Panc1 (cell line): ENCODE results near the gene STX3. TPM values are rescaled to one million over a fixed set of nuclear protein-coding genes. Genes with fewer than 3 reads are reported as not detected.

Experiments
- ATAC-seq: fragments of 200-7000 bp; cut with Tn5 transposase; 2 replicates; pipeline ENCODE4 v1.9.1; 2020; ENCODE audit warnings: mild to moderate bottlenecking, moderate library complexity
- BruUV-seq: library from RNA; stranded (reverse); fragments of 400-500 nt; replicated peaks from 2 replicates; lab custom pipeline; 2021; lab: Mats Ljungman, UMichigan
- CTCF ChIA-PET: fragments of 300-600 bp; sonication (Branson Sonifier 250); formaldehyde crosslinking; loops from one replicate; lab custom pipeline; 2022; ENCODE audit warnings: antibody characterized with exemption; lab: Charles Lee
- POLR2A ChIA-PET: fragments of 300-600 bp; sonication (Branson Sonifier 250); formaldehyde crosslinking; loops from one replicate; lab custom pipeline; 2022; ENCODE audit warnings: antibody characterized with exemption; lab: Charles Lee
- DNase-seq: peaks from one replicate; pipeline ENCODE4 v3.0.0-alpha.2; 2010; ENCODE audit warnings: low read depth, low spot score
- H3K27ac ChIP-seq: 2 replicates; pipeline ENCODE4 v1.5.1; 2011; ENCODE audit warnings: mild to moderate bottlenecking, low read length, inconsistent platforms
- H3K27me3 ChIP-seq: fragments of 200-500 bp; sonication (Bioruptor generic); 2 replicates; pipeline ENCODE4 v1.6.0; 2014; ENCODE audit warnings: low read length, inconsistent platforms; ENCODE audit not compliant: control insufficient read depth, insufficient read depth
- H3K36me3 ChIP-seq: fragments of 200-500 bp; sonication (Bioruptor generic); 2 replicates; pipeline ENCODE4 v1.5.1; 2014; ENCODE audit warnings: inconsistent platforms, mild to moderate bottlenecking, low read length, moderate library complexity; ENCODE audit not compliant: control insufficient read depth, insufficient read depth
- H3K4me1 ChIP-seq: 2 replicates; pipeline ENCODE4 v1.5.1; 2011; ENCODE audit warnings: inconsistent platforms, mild to moderate bottlenecking, low read length, moderate library complexity; ENCODE audit not compliant: control insufficient read depth, insufficient read depth
- H3K4me3 ChIP-seq, 2 experiments: 2 replicates each; pipeline ENCODE4 v1.5.1; 2011 to 2012; ENCODE audit warnings: low read depth in 2 of 2, low read length in 2 of 2, mild to moderate bottlenecking in 2 of 2, inconsistent platforms in 1 of 2, moderate library complexity in 1 of 2
- H3K9me3 ChIP-seq: fragments of 200-500 bp; sonication (Bioruptor generic); 2 replicates; pipeline ENCODE4 v1.5.1; 2014; ENCODE audit warnings: low read depth, mild to moderate bottlenecking, inconsistent platforms, low read length, moderate library complexity; ENCODE audit not compliant: control insufficient read depth, insufficient read depth
- POLR2AphosphoS5 ChIP-seq: IDR thresholded peaks from 2 replicates; pipeline ENCODE4 v1.6.1; 2012; ENCODE audit warnings: mild to moderate bottlenecking, low read depth, low read length, moderate library complexity
- REST ChIP-seq, 2 experiments: IDR thresholded peaks; 2 replicates each; pipeline ENCODE4 v1.6.1; 2011 to 2012; ENCODE audit warnings: low read depth in 2 of 2, control low read depth in 1 of 2, low read length in 1 of 2, mild to moderate bottlenecking in 1 of 2, moderate library complexity in 1 of 2; ENCODE audit not compliant: insufficient read depth in 1 of 2
- SIN3A ChIP-seq: IDR thresholded peaks from 2 replicates; pipeline ENCODE4 v1.6.1; 2012; ENCODE audit warnings: low read depth, mild to moderate bottlenecking, low read length, moderate library complexity, borderline replicate concordance; ENCODE audit not compliant: insufficient read depth
- TCF7L2 ChIP-seq: IDR thresholded peaks from 2 replicates; pipeline ENCODE4 v1.6.1; 2011; ENCODE audit warnings: mild to moderate bottlenecking, low read depth, low read length, inconsistent platforms
- in situ Hi-C: cut with HindIII; loops from 2 replicates; pipeline ENCODE4 v1.10.0; 2016; ENCODE audit warnings: low sequenced_read_pairs, low pct_unique_long_range_greater_than_20kb
- intact Hi-C: fragments of 100-400 bp; cut with micrococcal nuclease; formaldehyde crosslinking; loops from one replicate; pipeline ENCODE4 v1.10.0; 2022; ENCODE audit not compliant: unreplicated experiment
- total RNA-seq: library from RNA; stranded (reverse); gene quantifications from one replicate; pipeline ENCODE4 v1.2.1, GENCODE V29; 2021; ENCODE audit not compliant: unreplicated experiment
- TF ChIP-seq, protein P1 (sequence below): fragments of 450-650 bp; IDR thresholded peaks from 2 replicates; pipeline ENCODE4 v1.5.1; 2017; ENCODE audit warnings: mild to moderate bottlenecking

The STX3 gene
- total RNA-seq, 1 experiment from 2014 or later: 34.8 TPM

DNA sequence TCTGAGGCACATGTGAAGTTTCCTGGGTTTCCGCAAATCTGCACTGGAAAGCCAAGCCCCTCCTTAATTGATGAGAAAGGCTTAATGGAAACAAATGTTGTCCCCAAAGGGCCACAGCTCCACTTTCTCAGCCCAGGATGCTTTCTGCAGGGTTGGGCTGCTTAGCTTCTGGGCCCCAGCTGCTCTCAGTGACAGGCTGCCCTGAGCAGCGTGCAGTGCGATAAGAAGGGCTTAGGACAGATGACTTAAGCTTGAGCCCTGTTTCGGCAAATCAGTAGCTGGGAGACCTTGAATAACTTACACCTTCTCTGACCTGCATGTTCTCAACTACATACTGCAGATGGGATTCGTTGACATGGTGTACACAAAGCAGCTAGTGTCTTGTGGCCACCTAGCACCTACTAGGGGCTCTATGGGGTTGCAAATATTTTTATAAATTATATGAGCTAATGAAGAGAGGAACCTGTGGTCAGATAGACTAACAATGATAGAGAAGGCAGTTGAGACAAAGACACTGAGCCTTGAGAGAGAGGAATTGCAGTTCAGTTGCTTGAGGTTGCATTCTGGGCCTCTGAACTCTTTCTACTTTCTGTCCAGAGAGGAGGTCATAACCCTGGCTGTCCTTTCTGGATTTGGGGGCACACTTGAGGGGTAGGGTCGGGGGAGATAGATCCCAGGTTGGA, 11.5 kb downstream of the STX3 start:
- ATAC-seq (no peak), DNase-seq (no peak)
- BruUV-seq: no TSS peak
- TF ChIP-seq, protein P1, sequence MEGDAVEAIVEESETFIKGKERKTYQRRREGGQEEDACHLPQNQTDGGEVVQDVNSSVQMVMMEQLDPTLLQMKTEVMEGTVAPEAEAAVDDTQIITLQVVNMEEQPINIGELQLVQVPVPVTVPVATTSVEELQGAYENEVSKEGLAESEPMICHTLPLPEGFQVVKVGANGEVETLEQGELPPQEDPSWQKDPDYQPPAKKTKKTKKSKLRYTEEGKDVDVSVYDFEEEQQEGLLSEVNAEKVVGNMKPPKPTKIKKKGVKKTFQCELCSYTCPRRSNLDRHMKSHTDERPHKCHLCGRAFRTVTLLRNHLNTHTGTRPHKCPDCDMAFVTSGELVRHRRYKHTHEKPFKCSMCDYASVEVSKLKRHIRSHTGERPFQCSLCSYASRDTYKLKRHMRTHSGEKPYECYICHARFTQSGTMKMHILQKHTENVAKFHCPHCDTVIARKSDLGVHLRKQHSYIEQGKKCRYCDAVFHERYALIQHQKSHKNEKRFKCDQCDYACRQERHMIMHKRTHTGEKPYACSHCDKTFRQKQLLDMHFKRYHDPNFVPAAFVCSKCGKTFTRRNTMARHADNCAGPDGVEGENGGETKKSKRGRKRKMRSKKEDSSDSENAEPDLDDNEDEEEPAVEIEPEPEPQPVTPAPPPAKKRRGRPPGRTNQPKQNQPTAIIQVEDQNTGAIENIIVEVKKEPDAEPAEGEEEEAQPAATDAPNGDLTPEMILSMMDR: no peak
- no peak for TF ChIP-seq REST (IDR thresholded peaks at IDR 0.05; ENCODE audit: insufficient read depth in 1 of 2, low read depth in 2 of 2, low read length in 1 of 2)
- TF ChIP-seq POLR2AphosphoS5: no peak
- TF ChIP-seq SIN3A: no peak
- TF ChIP-seq TCF7L2: no peak
- ChIA-PET CTCF (interaction anchor here (0.6 kb wide), 1 partner anchor 98 kb away, joined by 3 read pairs; the partner anchor contains the start of gene PATL1), POLR2A (no interaction called here)
- no peaks in the 10 kb centered on the region for H3K9me3 ChIP-seq
- H3K4me3 ChIP-seq: no peak overlapping the region
- H3K27ac ChIP-seq: no peak overlapping the region
- H3K27me3 ChIP-seq: no peaks in the 10 kb centered on the region
- in situ Hi-C loops (no loop called here), intact Hi-C loops (no loop called here)
- H3K36me3 ChIP-seq: no peaks in the 10 kb centered on the region
- peaks cover 13% of the 10 kb centered on the region; the same call in 1 of the 2 replicates for H3K4me1 ChIP-seq

- ChIA-PET CTCF (interaction anchor here (0.6 kb wide), 1 partner anchor 98 kb away, joined by 3 read pairs; the partner anchor contains the start of gene PATL1), POLR2A (no interaction called here)
- no peak for TF ChIP-seq REST (IDR thresholded peaks at IDR 0.05; ENCODE audit: insufficient read depth in 1 of 2, low read depth in 2 of 2, low read length in 1 of 2)
- TF ChIP-seq, protein P1: no peak
- TF ChIP-seq POLR2AphosphoS5: no peak
- TF ChIP-seq SIN3A: no peak
- TF ChIP-seq TCF7L2: no peak
- no peak overlapping the region for H3K27ac ChIP-seq
- no peak overlapping the region for H3K4me3 ChIP-seq
- H3K9me3 ChIP-seq: no peaks in the 10 kb centered on the region
- DNase-seq (no peak), ATAC-seq (no peak; the same call in 1 of the 2 replicates)
- BruUV-seq: no TSS peak
- no peaks in the 10 kb centered on the region for H3K27me3 ChIP-seq
- H3K36me3 ChIP-seq: no peaks in the 10 kb centered on the region
- intact Hi-C loops (no loop called here), in situ Hi-C loops (no loop called here)
- H3K4me1 ChIP-seq: peaks cover 13% of the 10 kb centered on the region; the same call in 1 of the 2 replicates
Observed at GRCh38 chr11:59767225-59767611, 12.0 kb downstream of the STX3 start.
